A673 (cell line): ENCODE data around the gene SNAPC2.

ENCODE experiments used
- CTCF ChIP-seq: fragments of 300-800, 200-600 bp; sonication (generic); conservative IDR thresholded peaks from 2 replicates; pipeline ENCODE4 v1.5.1; 2017; ENCODE audit warnings: low read depth, mild to moderate bottlenecking, antibody characterized with exemption, low read length, moderate library complexity, mixed read lengths
- EZH2 ChIP-seq: fragments of 200-600 bp; sonication (generic); IDR thresholded peaks from 2 replicates; pipeline ENCODE4 v1.6.1; 2017; ENCODE audit warnings: borderline replicate concordance, low read depth, mild to moderate bottlenecking, mixed read lengths, antibody characterized with exemption, low read length; ENCODE audit not compliant: poor library complexity, severe bottlenecking

GRCh38 chr19:7873304-7874075 is 46.6 kb upstream of the SNAPC2 start:
- TF ChIP-seq CTCF (no peak), EZH2 (no peak)
